Activated CD8-positive, alpha-beta memory T cell treated with anti-CD3 and anti-CD28 coated beads for 48 hours (primary cell): ENCODE measurements around the gene HSPB7.
"Not testable (repeated sequence)": the region's sequence is repeated elsewhere in the genome, so short reads cannot be mapped to it uniquely, and the experiment has no call there.

Source experiments
- DNase-seq, 3 experiments: peaks; one replicate each; pipeline ENCODE4 v3.0.0-alpha.2; 2020; ENCODE audit warnings: low read depth in 2 of 3, low spot score in 2 of 3

Gene HSPB7

DNA sequence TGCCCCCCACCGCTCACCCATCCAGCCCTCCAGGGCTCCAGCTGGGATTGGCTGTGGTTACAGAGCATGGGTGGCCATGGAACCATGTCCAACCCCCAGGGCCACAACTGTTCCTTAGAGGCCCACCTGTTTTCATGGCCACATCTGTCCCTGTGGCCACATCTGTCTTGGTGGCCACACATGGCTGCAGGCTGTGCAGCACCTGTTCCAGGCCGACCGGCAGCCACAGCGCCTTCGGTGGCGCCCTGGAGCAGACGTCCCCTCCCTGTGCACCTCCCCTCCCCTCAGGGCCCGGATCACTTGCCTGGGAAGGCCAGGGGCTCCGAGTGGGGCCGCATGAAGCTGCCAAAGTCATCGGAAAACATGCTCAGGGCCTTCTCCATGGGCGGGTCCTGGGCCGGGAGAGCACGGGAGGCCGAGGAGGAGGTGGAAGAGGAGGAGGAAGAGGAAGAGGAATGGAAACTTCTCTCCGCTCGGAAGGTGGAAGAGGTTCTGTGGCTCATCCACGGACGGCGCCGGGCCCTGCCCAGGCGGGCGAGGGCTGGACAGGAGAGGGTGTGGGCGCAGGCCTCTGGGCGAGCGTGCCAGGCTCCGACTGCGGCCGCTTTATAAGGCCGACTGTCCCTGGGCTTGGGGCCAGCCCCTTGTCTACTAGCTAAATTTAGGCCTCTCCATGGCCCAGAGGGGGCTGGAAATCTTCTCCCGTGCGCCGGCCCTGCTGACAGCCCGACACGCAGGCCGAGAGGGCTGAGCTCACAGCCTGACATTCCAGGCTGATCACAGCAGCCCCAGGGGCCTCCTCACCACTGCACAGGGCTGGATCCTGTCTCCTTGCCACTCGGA, at the start of gene HSPB7:
Gene HSPB7 (minus strand): TSS at position 583 of the 843 bp plus-strand sequence. CDS start 80 bp downstream, at position 503.
- DNase-seq: no peak

DNA sequence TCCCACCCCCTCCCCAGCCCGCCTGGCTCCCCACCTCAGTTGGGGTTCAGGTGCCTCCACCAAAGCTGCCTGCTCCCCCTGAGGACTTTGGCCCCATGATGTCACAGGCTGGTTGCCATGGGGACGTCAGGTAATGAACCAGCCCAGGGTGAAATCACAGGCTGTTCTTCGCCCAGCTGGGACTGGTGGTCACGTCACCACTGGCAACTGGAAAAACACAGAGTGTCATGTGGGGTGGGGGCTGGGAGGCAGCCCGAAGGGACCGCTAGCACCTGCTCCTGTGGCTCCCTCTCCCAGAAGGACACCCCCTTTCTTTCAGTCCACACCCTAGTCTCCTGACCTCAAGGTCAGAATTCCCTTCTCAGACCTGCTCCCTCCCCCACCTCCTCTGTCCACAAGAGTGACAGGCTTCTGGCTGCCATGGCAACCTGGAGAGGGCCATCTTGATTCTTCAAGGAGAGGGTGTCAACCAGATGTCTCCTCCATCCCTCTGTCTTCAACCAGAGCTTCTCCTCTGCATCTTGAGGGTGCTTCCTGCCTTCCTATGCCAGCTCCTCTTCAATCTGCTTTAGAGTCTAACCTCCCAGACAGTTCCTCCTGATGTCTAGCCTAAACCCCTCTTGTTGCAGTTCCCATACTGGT, 49.4 kb upstream of the HSPB7 start:
- no peak for DNase-seq

DNA sequence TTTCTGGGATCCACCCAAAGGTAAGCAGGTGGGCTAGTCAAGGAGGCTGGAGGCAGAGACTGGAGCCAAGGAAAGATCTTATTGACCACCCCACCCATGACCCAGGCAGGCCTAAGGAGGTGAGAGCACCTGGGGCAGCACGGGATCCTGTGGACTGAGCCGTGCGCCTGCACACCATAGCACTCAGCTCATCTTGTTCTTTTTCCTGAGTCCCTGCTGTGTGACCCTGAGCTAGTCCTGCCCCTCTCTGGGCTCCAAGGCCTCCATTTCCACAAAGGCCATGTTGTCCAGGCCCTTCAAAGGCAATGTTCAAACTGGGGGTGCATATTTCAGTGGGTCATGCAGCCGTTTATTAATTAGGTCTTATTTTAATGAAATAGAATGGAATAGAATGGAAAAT, 48.4 kb upstream of the HSPB7 start:
- no peak for DNase-seq

DNA sequence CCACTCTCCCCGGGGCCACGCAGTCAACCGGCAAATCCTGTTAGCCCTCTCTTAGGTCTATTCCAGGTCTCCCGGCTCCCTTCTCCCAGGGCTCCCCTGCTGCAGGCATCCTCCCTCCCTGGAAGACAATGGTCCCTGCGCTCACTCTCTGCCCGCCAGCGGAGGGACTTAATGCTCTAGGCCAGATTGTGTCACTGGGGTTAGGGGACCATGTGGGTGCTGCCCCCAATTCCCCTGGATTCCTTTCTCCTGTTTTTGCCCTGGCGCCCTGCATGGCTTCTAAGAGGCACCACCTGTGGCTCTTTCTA, 47.4 kb upstream of the HSPB7 start:
- DNase-seq: no peak

DNA sequence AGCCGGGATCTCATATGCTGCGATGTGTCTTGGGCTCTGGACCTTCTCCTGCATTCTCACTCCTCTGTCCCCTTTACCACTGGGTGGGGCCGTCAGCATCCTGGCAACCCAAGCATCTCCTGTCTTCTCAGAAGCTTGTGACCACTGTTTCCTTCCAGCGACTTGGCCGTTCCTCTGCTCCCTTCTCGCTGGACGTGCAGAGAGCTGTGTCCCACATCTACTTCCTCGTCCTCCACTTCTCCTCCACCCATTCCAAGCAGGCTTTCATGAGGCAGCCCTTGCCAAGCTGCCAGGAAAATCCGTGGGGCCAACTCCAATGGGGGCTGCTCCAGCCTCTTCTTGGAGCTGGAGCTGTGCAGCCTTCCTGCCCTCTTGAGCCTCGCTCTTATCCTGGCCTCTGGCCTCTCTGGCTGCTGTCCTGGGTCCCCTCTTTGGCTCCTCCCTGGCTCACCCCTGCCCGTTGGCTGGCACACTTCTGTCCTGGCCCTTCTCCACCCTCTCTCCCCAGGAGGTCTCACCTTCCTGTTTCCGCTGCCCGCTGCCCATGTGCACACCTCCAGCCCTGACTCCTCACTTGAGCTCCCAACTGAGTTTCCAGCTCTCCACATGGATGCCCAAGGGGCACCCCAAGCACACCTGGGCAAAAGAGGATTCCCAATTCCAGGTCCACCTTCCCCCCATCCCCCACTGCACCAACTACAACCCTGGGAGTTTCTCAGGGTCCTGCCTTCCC, 46.9 kb upstream of the HSPB7 start:
- no peak for DNase-seq

DNA sequence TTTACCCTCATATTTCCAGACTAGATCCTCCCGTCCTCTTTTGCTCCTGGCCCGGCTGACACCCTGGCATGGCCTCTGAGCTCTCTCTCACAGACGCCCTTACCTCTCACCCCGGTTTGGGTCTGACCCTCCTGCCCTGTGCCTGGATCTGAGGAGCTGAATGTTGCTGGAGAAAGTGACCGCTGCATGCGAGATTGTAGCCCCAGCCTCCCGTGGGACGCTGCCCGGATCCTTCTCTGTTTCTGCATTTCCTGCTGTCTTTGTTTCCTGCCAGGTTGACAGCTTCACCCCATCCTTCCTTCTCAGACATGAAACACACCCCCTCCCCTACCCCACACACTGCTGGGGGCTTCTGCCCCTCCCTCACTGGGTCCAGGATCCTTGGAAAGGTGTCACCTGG, 46.1 kb upstream of the HSPB7 start:
- no peak for DNase-seq

DNA sequence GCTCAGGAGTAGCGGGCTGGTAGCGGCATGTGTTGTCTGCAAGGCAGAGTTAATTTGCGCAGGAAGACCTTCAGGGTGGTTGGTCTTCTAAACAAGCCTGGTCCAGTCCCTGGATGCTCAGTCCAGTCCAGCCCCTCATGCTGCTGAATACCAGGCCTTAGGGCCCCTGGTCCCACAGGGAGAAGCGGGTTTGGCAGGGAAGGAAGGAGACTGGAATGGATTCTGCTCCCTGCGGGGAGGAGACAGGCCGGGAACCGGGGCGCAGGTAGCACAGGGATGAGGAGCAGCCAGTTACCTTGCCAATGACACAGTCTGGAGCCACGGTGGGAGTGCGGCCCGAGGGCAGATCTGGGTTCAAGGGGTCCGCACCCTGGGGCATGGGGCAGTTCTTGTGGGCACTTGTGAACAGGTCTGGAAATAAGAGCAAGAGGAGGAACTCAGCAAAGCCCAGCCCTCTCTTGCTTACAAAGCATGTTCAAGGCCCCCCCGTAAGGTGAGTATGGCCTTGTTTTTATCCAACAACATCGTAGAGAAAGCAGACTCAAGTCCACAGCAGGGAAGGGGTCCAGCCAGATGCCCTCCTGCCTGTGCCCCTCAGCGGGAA, 45.5 kb upstream of the HSPB7 start:
- DNase-seq: no peak

DNA sequence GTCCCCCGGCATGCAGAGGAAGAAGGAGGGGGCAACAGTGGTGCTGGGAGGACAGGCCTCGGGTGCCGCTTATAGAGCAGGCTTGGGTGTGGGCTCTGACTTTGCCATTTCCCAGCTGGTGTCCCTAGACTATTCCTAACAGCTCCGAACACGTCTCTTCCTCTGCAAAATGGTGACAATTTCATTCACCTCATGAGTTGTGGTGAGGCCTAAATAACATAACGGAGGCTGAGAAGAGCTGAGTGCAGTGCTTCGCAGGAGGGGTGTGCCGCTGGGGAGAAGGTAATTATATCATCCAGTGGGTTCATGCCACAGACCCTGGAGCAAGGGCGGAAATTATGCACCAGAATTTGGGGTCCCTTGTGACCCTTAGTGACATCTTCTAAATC, 44.8 kb upstream of the HSPB7 start:
- DNase-seq: not testable (repeated sequence)

DNA sequence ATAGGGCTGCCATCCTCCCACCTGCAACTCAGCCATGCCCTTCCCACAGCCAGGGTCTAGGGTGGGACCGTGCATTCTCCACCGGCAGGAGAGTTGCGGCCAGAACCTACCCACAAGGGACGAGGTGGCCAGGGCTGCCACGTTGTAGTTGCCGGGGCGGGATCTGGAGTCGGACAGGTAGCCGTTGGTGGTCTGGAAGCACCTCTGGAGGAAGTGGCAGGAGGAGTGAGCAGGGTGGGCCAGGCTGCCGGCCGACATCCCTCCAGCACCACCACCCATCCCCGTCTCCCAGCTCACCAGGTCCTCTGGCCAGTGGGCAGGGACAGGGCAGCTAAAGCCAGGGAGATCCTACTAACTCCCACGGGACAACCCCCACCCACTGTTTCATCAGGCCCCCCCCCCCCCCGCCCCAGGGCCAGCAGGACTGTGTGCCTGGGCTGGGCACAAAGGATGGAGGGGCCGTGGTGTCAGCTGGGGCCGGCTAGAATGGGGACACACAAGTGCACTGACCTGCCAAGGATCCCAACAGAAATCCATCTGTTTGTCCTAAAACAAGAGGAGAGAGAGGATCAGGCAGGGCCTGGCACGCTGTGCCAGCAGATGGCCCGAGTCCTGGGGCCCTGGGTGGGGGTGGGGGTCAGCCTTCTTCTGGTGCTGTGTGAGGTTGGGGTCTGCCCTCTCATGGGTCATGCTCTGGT, 44.3 kb upstream of the HSPB7 start:
- DNase-seq: not testable (repeated sequence)

DNA sequence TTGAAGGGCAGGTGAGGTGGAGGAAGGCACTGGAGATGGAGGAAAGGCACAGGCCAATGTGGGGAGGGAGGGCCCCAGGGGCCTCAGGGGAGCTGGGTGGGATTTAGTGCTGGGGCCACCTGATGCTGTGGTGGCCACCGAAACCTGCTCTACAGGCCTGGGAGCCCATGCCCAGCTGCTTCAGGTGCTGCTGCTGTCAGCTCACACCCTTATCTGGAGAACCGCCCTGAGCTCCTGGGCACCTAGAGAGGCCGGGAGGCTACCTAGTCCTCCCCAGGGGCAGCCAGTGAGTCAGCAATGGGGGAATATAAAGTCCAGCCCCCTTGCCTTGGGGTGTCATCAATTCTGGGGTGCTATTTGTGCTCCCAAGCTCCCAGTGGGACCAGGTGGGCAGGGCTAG, 43.4 kb upstream of the HSPB7 start:
- DNase-seq: no peak

DNA sequence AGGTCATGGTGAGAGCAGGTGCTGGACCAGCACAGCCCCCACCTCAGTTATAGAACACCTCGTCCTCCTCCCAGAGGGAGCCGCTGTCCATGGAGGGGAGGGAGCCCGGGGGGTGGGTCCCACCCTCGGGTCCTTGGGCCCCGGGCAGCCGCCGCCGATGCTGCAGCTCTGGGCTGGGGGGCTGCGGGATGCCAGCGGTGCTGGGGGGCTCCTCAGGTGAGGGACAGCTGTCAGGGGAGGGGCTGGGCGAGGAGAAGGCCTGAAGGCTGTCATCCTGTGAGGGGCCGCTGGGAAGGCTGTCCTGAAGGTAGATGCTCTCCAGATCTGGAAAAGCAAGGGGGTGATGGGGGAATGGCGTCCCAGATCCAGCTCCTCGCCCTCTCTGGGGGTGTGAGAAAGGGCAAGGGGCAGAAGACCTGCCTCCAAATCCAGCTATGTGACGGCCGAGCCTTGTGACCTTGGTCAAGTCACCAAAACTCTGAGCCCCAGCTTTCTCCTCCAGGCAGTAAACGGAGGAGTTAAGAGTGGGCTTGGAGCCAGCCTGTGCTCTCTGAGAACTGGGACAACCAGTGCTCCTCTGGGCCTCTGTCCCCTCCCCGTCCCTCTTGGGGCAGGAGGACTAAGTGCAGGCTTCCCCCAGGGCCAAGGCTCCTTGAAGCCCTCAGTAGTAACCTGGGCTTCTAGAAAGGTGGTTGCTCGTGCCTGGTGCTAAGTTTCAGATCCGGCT, 40.7 kb upstream of the HSPB7 start:
- DNase-seq: not testable (repeated sequence)

DNA sequence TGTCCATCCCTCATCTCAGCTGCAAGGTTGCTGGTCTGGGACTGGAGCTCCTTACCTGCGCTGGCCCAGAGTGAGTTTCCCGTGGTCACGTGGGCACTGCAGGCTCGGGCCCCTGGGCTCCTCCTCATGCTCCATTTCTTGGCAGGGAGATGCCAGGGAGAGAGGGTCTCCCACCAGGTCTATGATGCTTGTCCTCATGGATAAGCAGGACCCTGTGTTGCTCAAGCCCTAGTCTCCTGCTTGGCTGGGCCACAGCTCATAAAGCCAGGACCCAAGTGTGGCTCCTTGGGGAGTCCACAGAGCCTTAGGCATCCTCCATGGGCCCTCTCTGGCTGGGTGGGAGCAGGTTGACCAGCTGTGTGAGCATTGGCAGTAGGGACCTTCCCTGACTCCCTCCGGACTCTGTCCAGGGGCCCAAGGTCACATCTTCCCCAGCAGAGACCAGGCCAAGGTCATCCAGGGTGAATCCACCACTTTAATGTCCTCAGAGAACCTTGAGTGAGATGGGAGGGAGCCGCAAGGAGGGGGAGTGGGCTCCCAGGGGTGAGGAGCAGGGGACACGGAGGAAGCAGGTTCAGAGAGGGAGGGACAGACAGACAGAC, 39.6 kb upstream of the HSPB7 start:
- DNase-seq: not testable (repeated sequence)

DNA sequence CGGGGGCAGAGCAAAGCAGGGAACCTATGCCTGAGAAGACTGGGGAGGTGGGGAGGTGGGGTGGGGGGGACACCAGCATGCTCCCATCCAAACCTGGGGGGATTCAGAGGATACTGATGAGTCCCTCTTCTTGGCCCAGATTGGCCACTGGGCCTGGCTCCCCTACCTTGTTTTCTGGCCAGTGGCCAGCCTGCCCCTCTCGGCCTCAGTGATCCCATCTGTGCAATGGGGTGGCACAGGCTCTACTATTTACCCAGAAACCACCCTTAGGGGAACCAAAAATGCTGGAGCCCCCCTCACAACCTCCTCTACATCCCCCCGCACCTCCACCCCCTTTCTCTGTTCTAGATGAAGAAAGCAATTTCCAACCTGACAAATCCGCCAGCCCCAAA, 38.7 kb upstream of the HSPB7 start:
- DNase-seq: not testable (repeated sequence)

DNA sequence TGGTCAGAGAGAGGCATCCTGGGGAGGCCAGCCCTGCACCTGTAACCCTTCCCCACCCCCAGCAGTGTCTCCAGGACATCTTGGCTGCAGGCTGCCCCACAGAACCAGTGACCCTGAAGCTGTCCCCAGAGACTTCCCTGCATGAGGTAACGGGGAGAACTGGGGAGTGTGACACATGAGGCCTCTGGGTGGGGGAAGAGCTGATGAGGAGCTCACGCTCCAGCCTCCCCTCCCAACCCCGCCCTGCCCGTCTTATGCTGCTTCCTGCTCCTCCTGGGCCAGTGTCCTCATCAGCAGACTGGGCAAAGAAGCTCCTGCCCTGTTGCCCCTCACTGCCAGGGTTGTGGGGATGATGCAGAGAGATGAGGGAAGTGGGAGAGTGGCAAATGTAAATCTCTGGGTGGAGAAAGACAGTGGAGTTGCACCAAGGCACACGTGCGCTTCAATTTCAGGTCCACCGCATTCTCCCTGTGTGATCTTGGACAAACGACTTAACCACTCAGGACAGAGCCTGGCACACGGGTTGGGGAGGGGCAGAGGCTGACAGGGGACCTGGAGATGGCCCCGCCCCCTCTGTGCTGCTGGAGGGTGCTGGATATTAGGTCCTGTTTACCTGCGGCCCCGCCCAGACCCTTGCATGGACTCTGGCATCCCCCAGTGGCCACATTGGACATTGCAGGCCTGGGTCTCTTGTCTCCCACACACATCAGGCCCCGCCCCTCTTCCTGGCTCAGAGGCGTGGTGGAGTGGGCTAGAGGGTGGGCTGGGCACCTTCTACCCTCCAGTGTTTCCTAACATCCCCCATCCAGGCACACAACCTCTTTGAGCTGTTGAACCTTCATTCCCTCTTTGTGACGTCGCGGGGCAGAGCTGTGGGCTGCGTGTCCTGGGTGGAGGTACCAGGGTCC, 38.0 kb upstream of the HSPB7 start:
- peak; percentile 60 to 81 (median 75) for DNase-seq

DNA sequence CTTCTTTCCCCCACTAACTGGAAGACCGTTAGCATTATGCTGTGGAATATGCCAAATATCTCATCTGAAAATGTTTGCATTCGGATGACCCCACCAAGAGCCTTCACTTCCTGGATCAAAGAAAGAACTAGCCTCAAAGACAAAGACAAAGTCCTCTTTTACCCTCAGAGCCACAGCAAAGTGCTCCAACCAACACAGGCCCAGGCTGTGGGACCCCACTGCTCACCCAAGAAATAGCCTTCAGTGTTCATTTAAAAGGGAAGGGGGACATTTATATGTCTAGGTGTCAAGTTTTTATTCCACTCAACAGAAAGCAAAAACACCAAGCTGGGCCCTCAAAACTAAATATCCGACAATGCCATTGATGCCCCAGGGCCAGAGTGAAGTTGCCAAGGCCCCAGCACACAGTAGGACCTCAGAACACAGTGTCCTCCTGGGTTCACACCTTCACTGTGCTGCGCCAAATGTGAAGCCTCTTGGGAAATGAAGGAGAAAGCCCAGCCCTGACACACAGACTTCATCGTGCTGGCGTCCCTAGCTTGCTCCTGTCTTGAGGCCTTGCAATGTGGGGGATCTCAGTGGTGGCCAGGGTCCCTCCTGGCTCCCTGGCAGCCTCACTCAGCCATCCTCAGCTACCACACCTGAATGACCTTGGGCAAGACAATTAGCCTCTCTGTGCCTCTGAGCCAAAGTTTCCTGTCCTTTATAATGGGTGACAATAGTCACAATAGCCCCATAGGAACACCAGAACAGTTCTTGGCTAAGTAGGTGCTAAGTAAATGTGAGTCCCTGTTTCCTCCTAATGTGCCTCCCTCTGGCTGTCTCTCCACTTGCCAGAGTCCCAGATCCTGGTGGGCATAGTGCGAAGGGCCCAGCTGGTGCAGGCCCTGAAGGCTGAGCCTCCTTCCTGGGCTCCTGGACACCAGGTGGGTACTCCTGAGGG, 37.0 kb upstream of the HSPB7 start:
- DNase-seq: no peak

DNA sequence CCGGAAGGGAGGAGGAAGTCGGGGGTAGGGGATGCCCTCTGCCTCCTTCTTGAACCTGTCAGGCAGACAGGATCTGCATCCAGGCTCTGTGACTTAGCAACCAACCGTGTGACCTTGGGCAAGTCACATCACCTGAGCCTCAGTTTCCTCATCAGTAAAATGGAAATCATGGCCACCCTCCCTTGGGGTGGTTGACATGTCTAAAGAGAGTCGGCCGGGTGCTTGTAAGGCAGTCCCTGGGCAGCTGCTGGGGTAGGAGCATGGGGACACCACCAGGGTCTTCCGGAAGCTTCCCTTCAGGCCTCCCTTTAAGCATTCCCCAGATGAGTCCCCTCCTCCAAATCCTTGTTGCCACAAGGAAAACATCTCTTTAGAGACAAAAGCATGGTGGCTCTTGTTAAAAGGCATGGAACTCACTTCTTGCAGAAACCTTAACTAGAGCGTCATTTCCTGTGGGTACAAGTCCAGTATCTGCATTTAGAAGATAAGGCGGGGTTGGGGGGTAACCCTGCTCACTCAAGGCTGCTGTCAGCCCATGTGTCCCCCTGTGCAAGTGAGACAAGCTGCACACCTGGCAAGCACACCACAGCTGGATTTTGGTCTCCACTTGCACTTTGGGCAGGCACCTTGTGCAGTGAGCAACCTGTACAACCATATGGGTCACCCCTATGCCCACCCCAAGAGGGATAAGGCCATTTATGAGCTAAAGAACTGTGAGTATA, 36.1 kb upstream of the HSPB7 start:
- DNase-seq: no peak

DNA sequence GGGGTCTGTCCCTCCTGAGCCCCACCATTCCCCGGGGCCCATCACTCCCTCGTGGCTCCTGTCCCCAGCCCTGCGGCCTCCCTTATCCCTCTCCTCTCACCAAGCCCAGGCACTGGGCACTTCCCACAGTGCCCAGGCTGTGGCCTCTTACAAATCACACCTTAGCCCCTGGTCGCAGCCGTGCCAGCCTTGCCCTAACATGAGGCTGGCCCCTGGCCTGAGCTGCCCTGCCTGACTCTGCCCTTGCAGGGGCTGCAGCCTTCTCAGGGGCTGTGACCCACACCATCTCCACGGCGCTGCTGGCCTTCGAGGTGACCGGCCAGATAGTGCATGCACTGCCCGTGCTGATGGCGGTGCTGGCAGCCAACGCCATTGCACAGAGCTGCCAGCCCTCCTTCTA, 34.1 kb upstream of the HSPB7 start:
- not testable (repeated sequence) for DNase-seq
